Measurements from ENCODE around the gene NRXN2.

Gene NRXN2

DNA sequence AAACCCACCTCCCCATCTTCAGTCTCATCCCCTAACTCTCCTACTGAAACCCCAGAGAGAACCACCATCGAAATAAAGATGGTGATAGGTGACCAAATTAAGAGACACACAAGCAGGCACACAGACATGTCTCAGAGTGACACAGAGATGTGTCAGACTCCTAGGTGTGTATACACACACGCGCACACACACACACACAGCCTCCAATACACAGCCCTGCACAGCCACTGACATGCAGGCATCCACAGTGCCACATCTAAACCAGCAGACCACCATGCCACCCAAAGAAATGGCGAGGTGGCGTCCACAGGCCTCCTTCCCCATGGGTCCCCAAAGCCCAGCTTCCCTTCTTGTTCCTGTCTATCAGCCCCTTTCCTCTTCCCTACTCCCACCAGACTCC, 27.4 kb downstream of the NRXN2 start:
- no peak for DNase-seq

DNA sequence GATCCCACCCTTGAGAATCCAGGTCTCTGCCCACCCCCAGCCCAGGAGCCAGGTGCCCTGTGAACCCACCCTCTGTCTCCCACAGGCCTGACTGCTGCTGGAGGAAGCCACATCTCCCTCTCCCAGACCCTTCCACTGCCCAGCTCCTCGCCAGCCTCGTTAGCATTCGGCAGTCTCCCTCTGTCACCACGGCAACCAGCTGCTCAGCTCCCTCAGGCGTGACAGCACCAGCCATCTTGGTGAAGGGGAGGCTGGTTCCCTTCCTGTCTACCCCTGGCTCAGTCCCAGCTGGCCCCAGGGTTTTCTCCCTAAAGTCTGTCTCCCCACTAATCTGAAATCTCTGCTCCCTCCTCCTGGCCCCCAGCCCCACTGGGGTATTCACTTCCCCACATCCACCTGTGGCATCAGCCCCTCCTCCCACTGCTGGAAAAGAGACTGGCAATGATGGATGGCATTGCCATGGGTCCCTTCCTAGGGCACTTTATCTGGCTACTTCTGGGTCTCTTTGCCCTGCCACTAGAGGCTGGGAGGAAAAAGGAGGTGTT, 28.1 kb downstream of the NRXN2 start:
- no peak for DNase-seq

DNA sequence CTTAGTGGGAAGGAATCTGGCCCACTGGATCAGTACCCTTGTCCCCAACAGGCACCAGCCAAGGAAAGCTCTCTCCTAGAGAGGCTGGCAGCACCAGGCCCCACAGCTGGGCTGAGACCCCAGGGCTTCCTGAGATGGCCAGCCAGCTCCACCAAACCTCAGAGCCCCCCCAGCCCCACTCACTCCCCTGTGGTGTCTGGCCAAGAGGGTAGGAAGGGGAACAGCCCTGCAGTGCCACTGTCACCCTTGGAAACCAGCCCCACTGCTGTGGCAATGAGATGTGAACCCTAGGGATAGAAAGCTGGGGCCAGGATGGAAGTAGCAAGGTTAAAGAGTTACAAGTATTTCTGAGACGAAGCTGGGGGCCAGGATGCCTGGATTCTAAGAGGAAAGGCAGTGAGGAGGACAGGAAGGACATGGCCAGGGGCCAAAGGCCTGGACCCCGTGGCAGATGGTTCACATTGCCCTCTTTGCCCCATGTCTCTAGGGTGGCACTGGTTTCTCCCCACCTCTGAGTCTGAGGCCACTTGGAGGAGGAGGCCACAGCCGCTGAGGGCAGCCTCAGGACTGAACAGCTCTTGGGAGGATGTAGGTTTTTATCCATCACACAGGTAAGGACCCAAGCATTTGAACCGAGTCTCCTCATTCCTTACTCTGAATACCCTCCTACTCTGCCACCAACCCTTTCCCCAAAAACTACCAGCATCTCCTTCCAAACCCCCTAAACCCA, 28.8 kb downstream of the NRXN2 start:
- no peak for DNase-seq

DNA sequence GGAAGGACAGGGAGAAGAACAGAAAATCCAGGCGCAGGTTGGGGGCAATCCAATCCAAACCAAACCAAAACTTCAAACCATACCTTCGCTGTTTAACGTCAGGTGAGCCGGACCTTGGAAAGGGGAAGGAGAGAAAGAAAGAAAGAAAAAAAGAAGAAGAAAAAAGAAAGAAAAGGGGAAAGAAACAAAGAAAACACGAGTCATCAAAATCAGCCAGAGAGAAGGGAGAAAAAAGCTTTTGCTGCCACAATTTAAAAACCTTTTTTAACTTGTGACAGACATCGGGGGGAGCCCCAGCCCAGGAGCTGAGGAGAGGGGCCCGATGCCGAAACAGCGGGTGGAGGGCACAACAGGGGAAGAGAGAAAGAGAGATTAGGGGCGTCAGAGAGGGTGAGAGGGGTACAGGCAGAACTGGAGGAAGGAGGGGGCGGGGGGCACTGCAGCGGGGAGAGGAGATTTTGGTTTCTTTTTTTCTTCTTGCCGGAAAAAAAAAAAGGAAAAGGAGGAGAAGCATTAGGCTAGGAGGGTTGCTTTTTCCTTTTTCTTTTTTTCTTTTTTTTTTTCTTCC, 30.1 kb downstream of the NRXN2 start:
- DNase-seq = no peak

DNA sequence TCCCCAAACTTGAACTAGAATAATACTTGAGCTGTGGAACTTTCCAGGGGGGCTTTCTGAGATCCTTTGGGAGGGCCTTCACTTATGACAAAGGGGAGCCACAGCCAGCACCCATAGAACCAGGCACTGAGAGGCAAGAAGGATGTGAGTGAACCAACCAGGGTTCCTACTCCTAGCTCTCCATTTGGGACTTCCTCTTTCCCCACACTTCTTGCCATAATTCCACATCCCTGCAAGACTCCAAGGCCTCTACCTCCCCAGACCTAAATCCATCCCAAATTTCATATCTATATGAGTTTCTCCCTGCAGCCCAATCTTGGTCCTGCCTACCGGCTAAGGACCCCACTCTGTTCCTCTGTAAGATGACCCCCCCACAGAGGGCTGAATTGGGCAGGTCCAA, 31.5 kb downstream of the NRXN2 start:
- DNase-seq = no peak

DNA sequence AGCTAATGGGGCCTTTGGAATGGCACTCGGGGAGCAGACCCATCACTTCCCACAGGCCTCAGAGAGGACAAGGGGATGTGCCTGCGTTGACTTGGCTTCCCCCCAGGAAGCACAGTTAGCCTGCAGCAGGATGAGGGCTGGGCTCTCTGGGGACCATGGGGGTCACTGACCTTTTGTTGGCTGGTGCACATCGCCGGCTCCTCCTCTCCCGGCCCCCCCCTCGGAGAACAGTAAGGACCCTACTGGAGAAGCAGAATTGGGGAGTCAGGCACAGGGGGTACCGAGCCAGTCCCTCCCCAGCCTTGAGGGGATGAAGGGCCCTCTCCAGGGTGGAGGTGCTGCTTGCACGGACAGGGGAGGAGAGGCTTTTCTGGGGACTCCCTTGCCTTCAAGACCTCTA, 32.8 kb downstream of the NRXN2 start:
- DNase-seq = no peak

DNA sequence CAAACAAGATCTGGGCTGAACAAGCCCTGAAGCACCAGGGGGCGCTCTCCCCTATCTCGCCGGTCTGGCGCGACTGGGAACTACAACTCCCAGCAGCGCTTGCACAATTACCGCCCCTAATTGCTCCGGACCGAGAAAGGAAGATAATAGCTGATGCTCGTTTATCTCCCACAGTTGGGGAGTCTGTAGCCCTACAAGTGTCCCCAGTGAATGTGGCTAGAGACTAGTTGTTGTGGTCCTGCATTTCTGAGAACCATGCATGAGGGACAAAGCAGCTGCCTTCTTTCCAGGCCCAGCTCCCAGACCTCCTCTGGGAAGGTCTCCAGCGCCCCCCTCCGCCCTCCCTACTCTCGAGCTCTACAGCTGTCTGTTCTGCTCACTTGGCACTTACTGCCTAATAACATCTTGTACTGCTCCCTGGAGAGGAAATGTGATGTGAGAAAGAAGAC, 34.4 kb downstream of the NRXN2 start:
- peak; percentile 52 for DNase-seq

DNA sequence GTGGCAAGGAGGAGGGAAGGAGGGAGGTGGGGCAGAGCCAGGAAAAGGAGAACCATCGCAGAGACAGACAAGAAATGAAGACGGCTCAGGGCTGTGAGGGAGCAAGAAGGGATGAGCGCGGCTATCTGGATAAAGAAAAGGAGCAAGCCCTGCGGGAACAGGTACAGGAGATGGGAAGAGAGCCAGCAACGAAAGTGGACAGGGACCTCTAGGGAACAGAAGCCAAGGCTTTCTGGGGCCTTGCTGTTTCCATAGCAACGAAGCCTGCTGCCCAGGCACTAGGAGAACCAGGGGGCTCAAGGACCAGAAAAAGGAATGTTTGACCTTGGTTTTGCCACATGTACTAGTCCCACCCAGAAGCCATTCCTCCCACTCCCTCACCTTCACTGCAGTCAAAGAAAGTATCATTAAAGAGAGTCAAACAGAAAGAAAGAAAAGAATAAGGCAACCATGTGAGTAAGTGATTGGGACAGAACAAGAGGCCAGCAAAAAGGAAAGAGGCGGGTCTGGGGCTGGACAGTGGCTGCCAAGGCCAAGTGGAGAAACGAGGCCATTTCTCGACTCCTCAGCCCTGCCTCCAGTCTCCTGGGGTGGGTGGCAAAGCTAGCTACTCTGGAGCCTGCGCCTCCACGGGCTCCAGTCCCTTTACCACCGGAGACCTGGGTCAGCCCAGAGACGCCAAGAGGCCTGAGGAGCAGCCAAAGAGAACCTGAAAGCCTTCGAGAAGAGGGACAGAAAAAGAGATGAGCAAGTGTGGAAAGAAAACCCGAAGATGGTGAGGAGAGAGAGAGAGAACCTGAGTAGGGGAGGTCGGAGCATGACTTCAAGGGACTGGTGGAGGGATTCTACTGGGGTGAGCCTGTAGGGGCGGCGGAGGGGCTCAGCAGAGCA, 35.1 kb downstream of the NRXN2 start:
- DNase-seq = no peak

DNA sequence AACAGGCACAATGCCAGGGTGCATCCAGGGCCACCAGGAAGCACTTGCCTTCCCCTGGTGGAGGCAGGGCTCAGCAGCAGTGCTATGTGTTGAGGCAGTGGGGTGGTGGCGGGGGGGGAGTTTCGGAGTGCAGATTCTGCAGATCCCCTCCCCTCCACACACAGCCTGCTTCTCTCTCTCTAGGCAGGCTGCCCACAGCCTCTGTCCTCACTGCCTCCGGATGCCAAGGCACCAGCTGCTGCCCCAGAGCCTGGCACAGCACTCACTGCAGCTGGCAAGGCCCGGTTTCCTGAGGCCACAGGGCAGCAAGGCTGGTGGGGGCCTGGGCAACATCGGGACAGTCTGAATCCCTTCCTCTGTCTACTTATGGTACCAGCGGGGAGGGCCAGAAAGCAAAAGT, 35.8 kb downstream of the NRXN2 start:
- DNase-seq = no peak

DNA sequence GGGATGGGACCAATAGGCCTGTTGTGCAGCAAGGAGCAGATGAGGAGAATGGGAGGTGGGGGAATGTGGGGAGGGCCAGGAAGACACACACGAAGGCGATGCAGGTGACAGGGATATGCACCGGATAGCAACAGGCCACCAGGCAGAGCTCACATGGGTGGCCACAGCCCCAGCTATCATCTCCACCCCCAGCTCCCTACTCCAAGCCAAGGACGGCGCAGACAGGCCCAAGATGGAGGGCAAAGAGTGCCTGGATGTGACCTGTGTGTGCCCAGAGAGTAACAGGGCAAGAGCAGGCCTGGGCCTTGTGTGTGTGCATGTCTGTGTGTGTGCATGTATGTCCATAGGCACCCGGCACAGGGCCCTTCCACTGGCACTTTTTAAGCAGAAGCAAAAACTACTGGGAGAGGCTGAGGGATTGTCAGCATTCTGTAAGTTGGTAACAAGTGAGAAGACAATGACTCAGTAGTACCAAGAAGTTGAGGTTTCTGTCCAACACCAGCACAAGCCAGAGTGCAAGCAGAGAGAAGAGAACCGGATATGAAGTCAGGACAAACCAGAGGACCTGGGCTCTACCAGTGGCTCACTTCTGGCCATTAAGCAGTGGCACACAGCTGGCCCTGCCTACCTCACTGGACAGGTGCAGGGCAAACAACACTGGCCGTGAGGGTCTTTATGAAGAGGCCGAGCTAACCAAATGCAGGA, 36.4 kb downstream of the NRXN2 start:
- no peak for DNase-seq

DNA sequence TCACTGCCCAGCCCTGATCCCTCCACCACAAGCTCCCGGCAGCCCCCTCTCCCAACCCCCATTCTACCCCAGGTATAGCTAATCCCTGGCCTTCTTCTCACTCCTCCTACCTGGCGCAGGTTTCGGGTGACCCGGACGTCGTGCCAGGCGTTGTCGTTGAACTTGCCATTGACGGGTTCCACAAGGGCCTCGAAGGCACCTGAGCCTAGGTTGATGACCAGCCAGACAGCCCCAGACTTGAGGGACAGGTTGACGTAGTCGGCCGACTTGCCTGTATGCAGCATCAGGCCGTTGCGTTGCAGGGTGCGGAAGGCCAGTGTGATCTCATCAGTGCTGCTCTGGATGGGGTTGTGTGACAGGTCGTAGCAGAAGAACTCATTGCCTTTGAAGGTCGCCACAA, 37.5 kb downstream of the NRXN2 start:
- DNase-seq = no peak

DNA sequence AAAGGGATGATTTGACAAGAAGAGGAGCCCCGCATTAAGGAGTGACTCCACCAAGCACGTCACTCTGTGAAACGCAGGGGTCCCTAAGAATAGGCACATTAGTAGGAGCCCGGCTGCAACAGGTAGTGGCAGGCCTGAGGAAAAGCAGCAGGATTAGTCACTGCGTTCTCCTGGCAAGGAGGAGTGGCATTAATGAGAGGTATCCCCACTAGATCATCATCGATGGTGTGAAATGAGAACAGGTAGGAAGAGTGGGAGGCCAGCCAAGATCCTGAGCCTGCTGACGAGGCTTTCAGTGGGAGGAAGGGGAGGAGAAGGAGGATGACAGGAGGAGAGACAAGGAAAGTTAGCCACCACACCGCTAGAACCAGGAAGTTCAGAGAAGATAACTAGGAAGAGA, 38.6 kb downstream of the NRXN2 start:
- no peak for DNase-seq

DNA sequence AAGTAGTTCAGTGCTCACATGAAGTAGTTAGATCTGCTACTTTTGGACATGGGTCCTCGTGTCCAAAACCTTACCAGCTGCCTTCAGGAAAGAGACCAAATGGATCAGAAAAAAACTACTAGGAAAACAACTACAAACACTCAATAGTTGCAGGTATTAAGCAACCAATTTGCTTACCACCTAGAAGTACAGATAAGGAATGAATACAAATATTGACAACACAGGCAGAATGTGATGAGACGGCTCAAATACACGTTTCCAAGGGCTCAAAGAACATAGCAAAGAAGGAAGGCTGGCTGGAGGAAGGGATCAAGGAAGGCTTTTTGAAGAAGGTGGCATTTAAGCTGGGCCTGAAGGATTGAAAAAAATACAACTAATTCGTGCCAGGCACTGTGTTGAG, 41.8 kb downstream of the NRXN2 start:
- DNase-seq = no peak

DNA sequence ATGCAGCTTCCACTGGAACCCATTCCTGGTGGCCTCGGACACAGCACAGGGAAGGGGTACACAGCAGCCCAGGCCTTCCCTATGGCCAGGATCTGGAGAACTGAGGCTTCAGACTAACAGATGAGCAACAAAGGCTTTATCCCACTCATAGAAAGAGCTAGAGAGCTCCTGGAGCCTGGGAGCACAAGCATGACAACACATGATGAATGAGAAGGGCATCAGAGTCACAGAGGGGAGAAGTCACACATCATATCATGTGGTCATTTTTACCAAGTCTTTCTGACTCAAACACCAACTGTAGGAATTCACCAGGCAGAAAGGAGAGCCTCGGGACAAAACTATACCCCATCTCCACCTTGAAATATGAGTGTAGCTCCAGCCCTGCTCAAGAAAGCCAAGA, 43.2 kb downstream of the NRXN2 start:
- DNase-seq = no peak

DNA sequence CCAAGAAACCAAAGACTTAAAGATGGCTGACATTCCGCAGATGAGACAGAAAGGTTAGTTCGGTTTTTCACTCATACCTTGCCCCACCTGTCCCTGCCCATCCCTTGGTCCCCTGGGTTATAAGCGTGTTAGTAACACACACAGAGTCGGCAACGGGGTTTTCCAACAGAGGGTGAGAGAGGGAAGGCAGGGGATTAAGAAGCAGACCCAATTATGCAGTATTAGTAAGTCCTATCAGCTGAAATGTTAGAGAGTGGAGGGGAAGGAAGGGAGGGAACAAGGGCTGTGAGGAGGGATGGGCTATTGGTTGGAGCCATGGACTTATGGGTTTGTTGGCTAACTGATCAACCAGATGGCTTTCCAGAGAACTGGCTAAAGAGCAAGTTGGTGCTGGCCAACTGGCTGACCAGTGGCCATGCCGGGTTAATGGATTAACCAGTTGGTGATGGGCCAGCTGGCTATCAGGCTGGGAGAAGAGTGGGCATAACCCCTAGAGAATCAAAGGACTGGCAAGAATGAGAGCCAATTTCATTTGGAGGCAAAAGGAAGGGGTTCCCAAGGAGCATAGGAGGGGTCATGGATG, 45.5 kb downstream of the NRXN2 start:
- DNase-seq = no peak

DNA sequence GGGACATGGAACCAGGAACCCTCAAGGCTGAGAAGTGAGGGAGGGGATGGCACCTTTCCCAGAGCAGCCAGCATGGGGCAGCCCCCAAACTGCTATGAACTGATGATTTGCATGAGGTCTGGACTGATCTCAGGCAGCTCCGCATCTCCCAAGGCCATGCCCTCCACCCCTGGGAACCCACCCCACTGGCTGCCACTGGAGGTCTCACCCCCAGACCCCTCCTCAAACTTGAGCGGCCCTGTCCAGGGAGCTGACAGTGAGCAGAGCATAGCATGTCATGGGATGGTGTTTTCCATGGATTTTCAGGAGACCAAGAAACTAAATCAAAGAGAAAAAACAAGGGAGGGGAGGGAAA, 46.8 kb downstream of the NRXN2 start:
- DNase-seq = no peak

DNA sequence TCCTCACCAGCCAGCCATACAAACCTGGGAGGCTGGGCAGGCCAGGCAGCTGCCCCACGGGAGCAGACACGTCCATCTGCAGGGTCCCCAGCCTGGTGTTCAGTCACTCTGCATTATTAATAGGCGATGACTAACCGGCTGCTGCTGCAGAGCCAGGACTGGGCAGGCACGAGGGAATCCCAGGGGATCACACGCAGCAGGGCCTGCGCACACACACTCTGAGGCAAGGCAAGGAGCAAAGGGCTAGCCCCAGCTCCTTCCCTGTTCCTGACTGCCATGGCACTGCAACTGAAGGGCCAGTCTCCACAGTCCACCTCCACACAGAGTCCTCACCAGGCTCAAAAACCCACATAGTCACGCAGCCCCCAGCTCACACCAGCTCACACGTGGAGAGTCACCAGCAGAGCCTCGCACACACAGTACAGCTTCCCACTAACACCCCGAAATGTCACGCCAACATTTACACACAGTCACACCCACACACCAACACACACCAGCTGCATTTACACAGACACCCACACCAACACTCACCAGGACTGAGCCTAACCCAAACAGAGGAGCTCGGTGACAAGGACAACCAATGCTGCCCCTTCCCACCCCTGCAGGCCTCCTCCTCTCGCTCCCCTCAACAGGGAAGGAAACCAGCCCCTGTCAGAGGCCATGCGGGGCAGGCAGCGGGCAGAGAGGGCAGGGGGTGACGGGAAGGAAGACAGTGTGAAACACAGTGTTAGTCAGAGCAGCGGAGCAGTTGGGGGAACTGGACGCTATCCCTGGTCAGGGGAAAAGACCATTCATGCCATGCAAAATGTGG, 47.3 kb downstream of the NRXN2 start:
- DNase-seq = no peak

DNA sequence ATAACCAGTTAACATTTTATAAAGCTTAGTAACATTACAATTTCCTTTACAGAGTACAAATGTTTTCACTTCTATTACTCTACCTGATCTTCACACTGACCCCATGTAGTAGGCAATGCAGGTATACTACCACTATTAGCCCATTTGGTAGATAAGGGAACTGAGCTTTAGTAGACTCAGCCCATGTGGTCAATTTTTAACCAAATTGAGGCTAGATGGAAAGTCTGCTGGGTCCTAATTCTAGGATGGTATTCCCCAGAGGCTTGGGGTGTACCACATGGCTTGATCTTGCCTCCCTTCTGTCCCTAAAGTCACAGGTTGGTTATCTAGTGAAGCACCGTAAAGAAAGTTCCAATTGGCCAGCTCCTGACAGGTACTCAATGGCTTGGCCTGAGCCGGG, 48.2 kb downstream of the NRXN2 start:
- DNase-seq = no peak

DNA sequence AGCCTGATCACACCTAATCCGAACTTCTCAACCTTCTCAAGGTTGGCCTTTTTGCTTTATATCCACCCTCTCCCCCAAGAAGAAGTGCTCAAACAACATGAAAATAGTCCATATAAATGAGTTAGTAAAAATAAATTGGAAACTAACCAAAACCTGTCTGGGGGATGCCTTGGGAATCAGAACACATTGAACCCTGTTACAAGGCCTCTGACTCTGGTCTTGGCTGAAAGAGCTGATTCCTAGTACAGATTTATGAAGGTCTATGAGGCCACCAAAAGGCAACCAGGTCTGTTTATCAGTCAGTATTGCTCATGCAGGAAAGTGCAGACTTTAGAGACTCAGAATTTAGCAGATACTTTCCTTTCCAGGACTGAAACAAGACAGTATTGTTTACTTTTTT, 49.7 kb downstream of the NRXN2 start:
- no peak for DNase-seq

DNA sequence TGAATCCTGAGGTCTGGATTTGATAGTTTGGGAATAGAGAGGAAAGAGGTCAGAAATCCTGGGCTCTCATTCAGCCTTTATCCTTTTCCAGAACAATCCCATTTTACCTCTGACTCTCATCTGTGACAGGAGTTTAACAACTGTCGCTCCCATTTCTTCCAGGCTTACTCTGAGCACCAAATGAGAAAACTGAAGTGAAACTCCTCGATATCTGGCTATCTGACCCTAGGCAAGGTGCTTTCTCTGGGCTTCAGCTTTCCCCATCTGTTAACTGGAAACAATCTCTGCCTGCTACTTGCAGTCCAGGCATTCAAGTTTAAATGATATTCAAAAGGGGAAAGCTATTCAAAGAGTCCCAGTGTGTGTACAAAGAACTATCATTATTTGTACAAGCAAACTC, 50.1 kb downstream of the NRXN2 start:
- DNase-seq = no peak

DNA sequence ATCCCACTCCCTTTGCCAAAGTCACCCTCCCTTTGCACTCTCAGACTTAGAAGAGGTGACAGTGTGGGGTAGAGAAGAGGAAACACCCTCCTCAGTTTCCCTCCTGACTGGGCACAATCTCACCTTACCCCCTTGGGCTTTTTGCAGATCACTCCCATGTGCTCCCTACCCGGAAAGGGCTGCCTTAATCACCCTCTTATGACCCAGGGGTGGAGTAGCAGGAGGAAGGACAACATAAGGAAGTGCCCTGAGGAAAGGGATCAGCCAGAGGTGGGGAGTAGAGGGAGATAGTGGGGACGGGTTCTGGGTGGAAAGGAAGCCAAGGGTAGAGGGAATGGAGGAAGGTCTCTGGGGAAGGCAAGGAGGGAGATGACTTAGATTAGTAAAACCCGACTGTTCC, 52.0 kb downstream of the NRXN2 start:
- no peak for DNase-seq

DNA sequence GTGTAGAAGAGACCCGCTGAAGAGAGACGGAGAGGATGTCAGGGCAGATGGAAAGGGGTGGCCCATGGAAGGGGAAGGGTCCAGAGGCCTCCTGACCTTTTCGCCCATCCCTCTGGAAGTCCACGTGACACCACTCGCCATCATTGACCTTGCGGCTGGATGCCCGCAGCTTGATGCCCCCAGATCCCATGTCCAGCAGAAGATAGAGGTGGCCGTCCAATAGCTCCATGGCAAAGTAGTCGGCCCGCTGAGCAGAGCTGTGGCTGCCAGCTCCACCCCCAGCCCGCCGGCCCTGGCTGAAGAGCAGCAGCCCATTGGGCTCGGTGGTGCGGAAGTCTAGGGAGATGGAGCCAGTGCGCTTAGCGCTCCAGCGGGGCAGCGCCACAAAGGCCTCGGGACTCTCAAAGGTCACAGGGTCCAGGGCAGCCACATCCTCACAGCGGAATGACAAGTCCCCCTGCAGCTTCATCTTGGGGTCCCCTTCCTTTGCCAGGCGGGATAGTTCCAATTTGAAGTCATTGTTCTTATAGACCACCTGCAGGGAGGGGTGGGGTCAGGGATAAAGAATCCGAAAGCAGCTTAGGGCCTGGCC, 55.7 kb downstream of the NRXN2 start:
- no peak for DNase-seq
